Kasumi-1 (cell line): Measurements from ENCODE around the gene AGPAT2.
A peak's percentile ranks its signal among the peaks of the same experiment; 100 is the strongest.

ENCODE experiments used
- DNase-seq, 2 experiments: peaks; one replicate each; lab custom pipeline; 2025; lab: John Stamatoyannopoulos, UW

AGPAT2 gene

DNA sequence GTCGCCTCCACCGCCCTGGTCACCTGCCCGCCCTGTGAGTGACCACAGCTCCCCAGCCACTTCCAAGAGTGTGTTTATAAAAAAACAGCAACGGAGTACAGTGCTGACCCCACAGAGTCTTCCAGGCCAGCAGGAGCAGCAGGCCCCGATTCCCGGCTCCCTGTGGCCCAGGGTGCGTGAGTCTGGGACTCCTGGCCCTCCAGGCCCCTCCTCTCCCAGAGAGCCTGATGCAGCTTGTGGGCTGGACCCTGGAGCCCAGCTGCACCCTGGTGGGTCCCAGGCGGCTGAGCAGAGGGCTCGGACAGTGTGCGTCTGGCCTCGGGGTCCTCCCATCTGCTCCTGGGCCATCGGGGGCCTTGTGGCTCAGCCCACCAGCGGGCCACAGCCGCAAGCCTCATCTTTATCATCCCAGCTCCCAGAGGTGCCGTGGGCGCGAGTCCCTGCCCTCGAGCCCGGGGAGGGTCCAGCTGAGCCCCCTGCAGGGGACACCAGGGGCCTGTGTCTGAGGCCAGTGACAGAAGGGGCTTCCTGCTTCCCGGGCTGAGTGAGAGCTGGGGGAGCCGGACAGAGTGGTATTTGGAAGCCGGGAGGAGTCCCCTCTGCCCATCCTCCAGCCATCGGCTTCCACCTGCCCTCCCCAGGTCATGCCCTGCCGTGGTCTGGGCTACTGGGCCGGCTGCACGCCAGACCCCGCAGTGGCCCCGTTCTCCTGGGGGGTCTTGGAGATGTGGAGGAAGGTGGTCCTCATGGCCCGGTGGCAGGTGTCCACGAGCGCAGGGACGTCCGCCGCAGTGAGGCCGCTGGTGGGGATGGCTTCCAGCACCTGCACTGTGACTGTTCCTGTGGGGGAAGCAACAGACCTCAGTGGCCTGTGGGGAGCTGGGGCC, 13.9 kb downstream of the AGPAT2 start:
- DNase-seq, result no peak

DNA sequence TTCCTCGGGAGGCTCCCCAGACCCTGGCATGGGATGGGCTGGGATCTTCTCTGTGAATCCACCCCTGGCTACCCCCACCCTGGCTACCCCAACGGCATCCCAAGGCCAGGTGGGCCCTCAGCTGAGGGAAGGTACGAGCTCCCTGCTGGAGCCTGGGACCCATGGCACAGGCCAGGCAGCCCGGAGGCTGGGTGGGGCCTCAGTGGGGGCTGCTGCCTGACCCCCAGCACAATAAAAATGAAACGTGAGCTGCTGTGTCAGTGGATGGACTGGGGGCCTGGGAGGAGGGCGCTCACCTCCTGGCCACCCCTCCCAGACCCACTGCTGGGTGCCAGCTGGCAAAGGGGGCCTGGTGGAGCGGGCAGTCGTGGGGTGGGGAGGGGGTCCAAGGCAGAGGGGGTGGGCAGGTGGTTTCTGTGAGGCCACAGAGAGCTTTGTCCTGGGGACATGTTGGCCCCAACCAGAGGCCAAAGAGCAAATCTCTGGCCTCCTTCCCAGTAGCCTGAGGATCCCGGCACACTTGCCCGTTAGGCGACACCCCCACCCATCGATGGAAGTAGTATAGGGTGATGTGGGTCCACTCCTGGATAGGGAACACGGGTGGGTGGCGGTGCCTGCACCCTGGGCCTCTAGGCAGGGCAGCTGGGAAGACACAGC, 14.7 kb downstream of the AGPAT2 start:
- DNase-seq, result no peak

DNA sequence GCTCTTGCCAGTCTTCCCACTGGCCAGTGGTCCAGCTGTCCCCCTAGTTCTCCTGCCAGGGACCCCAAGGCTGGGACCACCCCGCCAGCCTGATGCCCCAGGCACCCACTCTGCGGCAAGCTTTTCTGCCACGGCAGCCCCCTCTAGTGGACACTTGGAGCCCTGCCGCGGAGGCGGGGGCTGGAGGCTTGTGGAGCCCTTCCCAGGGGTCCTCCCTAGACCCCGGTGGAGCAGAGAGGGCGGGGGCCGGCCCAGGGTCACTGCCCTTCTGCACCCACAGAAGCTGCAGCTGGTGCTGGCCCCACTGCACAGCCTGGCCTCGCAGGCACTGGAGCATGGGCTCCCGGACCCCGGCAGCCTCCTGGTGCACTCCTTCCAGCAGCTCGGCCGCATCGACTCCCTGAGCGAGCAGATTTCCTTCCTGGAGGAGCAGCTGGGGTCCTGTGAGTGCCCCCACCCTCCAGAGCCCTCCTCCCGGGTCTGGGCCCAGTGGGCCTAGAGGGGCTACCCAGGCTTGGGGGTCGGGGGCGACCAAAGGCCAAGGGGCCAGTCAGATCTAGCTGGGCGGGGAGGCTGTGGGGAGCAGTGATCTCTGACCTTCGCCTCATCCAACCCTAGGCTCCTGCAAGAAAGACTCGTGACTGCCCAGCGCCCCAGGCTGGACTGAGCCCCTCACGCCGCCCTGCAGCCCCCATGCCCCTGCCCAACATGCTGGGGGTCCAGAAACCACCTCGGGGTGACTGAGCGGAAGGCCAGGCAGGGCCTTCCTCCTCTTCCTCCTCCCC, 15.4 kb downstream of the AGPAT2 start:
- DNase-seq, result peak in 1 of 2 experiments; percentile 16

DNA sequence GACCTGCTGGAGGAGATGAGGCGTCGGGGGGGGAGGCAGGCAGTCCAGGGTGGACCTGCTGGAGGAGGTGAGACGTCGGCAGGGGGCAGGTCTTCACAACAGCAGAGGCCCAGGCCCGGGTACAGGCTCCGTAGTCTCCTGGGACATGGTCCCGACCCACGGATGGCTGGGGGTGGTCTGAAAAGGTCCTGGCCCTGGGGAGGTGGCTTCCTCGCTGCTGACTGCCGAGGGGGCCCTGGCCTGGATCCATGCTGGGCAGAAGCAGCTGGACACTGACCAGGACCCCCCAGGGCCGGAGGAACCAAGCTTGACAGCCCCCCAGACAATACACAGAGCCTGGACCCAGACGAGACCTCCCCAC, 16.0 kb downstream of the AGPAT2 start:
- no peak for DNase-seq

DNA sequence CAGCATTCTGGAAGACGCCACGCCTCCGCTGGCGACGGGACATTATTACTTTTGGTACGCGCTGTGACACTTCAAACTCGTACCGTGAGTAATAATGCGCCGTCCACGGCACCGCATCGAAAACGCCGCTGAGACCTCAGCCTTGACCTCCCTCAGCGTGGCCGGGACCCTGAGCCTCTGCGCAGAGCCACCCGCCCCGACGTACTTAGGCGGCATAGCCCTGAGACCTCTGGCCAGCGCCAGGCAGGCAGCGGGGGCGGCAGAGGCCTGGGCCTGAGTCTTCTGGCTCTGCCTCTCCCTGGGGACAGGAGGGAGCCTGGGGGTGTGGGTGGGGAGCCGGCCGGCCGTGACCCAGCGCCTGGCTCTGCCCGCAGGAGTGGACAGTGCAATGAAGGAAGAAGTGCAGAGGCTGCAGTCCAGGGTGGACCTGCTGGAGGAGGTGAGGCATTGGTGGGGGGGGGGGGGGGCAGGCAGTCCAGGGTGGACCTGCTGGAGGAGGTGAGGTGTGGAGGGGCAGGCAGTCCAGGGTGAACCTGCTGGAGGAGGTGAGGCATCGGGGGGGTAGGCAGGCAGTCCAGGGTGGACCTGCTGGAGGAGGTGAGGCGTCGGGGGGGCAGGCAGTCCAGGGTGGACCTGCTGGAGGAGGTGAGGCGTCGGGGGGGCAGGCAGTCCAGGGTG, 16.5 kb downstream of the AGPAT2 start:
- no peak for DNase-seq

DNA sequence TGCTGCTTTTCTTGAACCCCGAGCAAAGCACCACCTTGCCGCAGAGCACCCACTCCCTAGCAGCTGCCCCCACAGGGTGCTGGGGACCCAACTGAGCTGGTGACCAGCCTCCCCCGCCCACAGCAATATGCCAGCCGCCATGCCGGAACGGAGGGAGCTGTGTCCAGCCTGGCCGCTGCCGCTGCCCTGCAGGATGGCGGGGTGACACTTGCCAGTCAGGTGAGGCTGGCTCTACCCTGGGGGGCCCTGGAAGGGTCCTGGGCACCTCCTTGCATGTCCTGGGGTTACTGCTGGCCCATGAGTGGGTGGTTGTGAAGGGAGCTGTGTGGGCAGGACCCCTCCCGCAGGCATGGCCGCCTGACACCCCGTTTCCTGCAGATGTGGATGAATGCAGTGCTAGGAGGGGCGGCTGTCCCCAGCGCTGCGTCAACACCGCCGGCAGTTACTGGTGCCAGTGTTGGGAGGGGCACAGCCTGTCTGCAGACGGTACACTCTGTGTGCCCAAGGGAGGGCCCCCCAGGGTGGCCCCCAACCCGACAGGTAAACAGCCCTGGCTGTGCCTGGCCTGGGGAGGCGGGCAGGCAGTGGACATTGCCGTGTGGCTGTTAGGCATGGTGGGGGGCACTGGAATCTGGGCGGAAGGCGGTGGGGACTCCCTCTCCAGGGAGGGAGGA, 17.3 kb downstream of the AGPAT2 start:
- DNase-seq, result no peak

DNA sequence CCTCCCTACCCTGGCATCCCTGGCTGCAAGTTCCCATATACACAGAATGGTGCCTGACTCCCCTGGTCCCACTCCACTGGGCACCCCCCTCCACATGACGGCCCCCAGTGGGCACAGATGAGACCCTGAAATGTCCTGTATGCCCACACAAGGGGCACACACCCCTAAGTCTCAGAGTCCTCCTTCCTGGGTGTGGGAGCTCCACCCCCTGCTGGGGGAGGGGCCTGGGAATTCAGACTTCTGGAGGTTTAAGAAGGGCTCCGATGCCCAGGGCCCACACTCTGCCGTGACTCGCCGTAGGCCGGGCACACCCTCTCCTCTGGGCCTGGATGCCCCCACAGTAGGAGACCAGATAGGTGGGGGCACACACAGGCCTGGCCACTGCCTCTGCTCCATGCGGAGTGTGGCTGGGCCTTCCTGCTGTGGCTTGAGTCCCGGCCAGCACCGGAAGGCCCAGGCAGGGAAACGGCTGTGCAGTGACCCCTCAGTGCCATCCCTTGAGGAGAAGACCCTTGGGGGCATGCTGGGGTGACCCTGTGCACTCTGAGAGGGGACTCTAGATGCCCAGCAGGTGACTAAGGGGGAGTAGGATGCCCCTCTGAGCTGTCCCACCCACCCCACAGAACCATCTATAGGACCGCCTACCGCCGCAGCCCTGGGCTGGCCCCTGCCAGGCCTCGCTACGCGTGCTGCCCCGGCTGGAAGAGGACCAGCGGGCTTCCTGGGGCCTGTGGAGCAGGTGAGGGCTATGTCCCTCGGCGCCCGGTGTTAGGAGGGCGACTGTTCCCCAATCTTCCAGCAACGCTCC, 18.1 kb downstream of the AGPAT2 start:
- DNase-seq, result peak; percentile 20 to 28

DNA sequence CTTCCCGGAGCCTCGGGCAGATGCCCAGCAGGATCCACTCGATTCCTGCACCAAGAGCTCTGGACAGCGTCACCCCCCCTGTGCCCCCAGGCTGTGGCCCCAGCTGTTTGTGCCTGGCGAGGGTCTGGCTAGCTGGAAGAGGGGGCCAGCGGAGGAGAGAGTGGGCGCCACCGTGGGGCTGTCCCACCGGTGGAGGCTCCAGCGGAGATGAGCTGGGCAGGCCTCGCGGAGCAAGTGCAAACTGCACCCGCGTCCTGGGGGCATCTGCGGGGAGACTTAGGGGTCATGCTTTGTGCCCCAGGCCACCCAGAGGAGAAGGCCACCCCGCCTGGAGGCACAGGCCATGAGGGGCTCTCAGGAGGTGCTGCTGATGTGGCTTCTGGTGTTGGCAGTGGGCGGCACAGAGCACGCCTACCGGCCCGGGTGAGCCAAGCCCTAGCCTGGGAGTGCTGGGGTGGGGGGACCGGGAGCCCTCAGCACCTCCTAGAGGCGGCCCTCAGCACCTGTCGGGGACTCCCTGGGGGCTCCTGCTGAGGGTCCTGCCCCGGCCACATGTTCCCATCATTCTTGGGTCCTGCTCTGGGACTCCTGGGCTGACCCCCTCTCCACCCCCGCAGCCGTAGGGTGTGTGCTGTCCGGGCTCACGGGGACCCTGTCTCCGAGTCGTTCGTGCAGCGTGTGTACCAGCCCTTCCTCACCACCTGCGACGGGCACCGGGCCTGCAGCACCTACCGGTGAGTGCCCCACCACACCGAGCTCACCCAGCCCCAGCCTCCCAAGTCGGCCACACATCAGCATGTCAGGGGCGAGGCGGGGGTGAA, 19.1 kb downstream of the AGPAT2 start:
- no peak for DNase-seq

DNA sequence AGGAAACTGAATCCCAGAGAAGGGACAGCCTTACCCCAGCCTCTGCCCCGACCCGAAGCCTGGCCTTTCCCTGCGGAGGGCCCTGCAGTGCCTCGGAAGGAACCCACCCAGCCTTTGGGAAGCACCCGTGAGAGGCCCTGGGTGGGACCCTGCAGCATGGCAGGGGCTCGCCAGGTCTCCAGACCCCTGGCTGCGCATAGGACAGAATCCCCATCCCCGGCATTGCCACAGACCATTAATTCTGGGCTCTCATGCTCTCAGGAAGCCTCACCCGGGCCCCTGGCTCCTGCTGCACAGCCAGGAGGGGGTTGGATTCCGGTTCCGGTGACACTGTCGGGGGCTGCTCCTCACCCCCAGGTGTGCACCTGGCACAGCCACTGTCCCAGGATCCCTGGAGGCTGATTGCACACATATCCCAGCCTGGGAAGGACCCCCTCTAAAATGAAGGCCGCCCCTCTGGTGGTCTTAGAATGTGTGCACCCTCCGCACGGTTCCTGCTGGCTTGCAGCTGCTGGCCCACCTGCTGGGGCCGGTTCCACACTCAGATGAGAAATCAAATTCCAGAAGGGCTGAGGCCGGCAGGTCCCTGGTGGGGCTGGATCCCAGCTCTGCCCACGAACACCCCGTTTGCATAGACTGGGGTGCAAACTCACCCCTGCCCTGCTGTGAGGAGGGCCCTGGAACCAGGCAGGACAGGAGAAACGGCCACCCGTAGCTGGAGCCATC, 19.9 kb downstream of the AGPAT2 start:
- no peak for DNase-seq

DNA sequence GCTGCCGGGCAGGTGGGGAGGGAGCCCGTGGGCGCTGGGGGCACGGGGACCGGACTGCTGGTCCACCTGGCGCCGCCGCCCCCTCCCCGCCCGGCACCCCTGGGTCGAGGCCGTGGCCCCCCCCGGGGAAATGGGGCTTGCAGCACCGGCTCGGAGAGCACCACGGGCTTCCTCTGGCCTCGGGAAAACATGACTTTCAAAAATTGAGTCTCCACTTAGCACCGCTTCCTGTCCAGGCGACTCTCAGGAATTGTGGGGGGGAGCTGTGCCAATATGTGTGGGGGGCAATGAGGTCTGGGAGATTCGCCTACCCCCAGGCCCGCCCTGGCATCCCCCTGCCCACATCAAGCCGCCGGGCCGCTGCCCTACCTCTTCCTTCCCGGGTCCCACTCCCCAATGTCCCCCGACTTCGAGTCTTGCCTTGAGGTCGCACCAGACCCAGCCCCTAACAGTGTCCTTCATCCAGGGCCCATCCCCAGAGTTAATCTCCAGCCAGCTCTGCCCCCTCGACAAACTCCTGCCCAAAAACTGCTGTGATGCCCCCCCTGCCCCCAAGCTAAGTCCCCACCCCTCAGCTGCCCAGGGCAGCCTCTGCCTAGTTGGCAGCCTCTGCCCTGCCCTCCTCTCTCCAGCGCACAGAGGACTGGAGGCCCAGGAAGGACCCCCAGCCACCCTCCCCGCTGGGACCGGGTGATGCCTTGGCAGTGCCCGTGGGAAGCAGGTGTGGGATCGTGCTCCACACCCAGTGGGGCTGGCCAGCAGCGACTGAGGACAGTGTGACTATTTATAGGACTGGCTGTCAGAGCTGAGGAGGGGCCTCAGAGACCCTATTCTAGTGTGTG, 20.7 kb downstream of the AGPAT2 start:
- DNase-seq, result no peak

DNA sequence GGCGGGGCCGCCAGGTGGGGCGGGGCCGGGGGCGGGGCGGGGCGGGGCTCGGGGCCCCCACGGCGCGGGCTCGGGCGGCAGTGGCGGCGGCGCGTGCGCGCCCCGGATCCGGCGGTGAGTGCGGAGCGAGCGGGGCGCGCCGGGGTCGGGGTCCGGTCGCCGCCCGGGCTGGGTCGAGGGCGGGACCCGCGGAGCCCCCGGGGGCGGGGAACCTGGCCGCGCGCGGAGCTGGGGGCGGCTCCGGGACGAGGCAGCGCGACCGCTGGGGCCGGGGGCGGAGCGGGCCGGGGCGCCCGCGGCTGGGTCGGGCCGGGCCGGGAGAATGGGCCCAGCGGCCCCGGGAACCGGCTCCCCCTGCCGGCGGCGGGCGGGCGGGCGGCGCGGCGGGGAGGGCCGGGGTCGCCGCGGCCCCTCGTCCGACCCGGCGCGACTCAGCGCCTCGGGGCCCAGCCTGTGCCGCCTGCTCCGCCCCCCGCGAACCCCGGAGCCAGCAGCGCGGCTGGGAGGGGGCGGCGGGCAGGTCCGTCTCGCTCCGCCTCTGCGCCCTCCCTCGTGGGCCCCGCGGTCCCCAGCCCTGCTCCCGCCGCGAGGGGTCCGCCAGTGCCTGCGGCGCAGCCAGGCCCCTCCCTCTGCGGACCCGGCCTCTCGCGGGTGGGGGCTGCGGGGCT, 21.4 kb downstream of the AGPAT2 start:
- peak in 1 of 2 experiments; percentile 21 for DNase-seq

DNA sequence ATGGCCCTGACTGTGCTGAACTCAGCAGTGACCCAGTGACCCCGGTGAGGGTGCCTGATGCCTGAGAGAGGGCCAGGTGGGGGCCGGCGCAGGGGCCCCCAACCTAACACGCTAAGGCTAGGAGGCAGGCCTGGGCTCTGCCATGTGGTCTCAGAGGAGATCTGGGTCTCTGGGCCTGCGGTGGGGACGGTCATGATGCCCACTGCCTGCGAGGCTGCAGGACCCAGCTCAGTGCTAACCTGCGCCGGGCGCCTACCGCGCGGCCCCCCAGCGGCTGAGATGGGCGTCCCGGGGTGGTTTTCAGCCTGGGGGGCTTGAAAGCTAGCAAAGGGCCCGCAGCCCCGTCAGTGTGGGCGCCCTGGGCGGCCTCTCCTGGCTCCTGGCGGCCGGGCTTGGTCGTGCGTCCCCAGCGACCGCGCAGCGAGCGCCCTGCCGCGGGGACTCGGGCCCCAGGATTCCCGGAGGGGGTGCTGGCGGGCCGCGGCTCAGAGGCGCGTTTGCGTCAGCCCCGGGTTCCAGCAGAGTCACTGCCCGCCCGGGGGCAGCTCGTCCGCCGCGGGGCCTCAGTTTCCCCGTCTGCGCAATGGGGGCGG, 22.1 kb downstream of the AGPAT2 start:
- DNase-seq, result peak in 1 of 2 experiments; percentile 37

DNA sequence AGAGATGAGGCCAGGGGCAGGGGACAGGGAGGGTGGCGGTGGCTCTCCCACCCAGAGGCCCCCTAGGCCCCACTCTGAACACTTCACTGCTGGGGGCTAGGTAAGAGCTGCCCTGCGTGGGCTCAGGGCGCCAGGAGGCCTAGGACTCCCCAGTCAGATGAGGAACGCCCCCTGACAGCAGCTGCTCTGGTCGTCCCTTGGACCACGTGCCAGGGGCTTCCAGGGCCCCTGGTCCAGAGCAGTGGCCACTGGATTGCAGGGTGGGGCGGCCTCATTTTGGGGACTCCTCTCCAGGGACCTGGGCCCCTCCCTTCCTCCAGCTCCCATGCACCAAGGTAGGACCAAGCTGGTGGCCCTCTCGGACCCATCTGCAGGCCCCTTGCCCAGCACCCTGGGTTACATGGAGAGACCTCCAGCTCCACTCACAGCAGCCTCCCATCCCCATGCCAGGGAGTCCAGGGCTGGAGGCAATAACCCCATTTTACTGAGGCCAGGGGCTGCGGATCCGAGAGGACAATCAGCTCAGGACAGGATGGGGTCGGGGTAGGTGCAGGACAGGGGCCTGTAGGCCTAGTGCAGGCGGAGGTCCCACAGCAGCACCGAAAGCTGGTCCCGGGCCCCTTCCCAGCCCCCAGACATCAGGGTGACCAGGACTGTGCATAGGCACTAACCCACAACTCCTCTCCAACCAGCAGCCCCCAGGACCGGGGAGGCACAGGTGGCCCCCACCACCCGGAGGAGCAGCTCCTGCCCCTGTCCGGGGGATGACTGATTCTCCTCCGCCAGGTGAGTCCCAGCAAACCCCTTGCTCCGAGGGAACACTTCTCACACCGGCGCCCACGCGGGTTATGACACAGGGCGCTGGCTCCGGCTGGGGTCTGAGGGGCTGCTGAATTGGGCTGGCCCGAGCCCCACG, 23.0 kb downstream of the AGPAT2 start:
- DNase-seq, result no peak

DNA sequence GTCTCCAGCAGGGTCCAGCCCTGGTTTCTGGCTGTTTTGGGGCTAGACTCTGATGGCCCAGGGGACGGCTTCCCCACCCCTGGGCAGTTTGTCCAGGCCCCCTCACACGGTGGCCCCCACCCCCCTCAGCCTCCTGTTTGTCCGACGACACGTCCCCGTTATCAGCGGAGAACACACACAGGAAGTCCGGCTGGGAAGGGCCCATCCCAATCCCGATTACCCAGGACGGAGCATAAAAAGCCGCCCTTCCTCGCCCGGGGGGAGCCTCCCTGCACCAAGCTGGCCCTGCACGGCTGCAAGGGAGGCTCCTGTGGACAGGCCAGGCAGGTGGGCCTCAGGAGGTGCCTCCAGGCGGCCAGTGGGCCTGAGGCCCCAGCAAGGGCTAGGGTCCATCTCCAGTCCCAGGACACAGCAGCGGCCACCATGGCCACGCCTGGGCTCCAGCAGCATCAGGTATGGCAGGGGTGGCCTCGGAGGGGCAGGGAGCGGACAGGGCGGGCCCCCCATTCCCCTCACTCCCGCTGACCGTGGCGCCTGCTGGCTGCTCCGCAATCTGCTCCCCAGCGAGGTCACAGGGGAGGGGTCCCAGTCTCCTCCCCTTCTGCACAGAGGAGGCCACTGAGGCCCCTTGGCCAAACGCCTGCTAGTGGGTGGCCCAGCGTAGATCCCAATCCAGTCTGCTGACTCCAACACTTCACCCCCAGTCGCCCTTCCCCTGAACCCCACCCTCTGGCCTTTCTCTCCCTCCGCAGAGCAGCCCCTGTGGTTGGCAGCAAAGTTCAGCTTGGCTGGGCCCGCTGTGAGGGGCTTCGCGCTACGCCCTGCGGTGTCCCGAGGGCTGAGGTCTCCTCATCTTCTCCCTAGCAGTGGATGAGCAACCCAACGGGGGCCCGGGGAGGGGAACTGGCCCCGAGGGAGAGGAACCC, 24.3 kb downstream of the AGPAT2 start, which contains the start of gene EGFL7:
Gene EGFL7, plus strand, starts transcription at position 261 of the 926 bp plus-strand sequence. CDS start 5,367 bp downstream, outside the sequence.
- DNase-seq, result no peak

DNA sequence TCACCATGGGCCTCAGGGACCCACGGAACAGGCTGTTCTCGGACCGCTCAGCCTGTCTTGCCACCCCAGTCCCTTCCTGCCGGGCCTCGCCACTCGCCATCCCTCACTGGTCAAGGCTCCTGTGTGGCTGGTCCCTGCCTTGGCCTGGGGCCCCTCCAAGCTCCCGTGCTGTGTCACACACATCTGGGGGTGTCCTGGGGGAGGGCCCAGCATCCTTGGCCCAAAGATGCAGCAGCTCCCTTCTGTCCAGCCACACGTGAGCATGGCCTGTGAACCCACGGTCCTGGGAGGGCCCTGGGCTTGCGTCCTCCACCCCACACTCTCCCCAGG, 25.0 kb downstream of the AGPAT2 start:
- no peak for DNase-seq
